HG03097 (cell line): Measurements from ENCODE around the gene TGDS.
"Not testable (repeated sequence)": the region's sequence is repeated elsewhere in the genome, so short reads cannot be mapped to it uniquely, and the experiment has no call there.

Experiments used
- ATAC-seq: cut with Tn5 transposase; IDR thresholded peaks from one replicate; pipeline ENCODE4 v1.9.1; 2021; ENCODE audit not compliant: unreplicated experiment, low FRiP score

TGDS gene

GRCh38 chr13:94556041-94556440 lies 39.9 kb downstream of the TGDS start:
- ATAC-seq, result no peak

GRCh38 chr13:94553766-94554165 lies 42.2 kb downstream of the TGDS start:
- no peak for ATAC-seq

- no peak for ATAC-seq
Observed at GRCh38 chr13:94552095-94552494, 43.9 kb downstream of the TGDS start.

GRCh38 chr13:94550062-94550738 lies 45.8 kb downstream of the TGDS start:
- ATAC-seq, result no peak

GRCh38 chr13:94549232-94550061 lies 46.5 kb downstream of the TGDS start:
- ATAC-seq, result peak; percentile 92

GRCh38 chr13:94548821-94549231 lies 47.1 kb downstream of the TGDS start:
- ATAC-seq, result peak; percentile 66

GRCh38 chr13:94548382-94548781 lies 47.6 kb downstream of the TGDS start:
- ATAC-seq, result no peak

GRCh38 chr13:94546061-94546839 lies 49.7 kb downstream of the TGDS start:
- no peak for ATAC-seq

GRCh38 chr13:94544922-94545321 lies 51.0 kb downstream of the TGDS start:
- ATAC-seq, result no peak

GRCh38 chr13:94542917-94543316 lies 53.0 kb downstream of the TGDS start:
- no peak for ATAC-seq

GRCh38 chr13:94537740-94538630 lies 58.0 kb downstream of the TGDS start:
- ATAC-seq, result no peak

GRCh38 chr13:94535775-94536174 lies 60.2 kb downstream of the TGDS start:
- no peak for ATAC-seq

GRCh38 chr13:94535231-94535630 lies 60.7 kb downstream of the TGDS start:
- ATAC-seq, result no peak

- ATAC-seq, result no peak
Observed at GRCh38 chr13:94534166-94534565, 61.8 kb downstream of the TGDS start.

- not testable (repeated sequence) for ATAC-seq
Observed at GRCh38 chr13:94532278-94532677, 63.7 kb downstream of the TGDS start.

- ATAC-seq, result not testable (repeated sequence)
Observed at GRCh38 chr13:94526956-94527355, 69.0 kb downstream of the TGDS start.

- ATAC-seq, result no peak
Observed at GRCh38 chr13:94525781-94526180, 70.2 kb downstream of the TGDS start.

GRCh38 chr13:94524407-94524806 lies 71.5 kb downstream of the TGDS start:
- ATAC-seq, result no peak
